Measurements from ENCODE around the gene SMC6. TPM values are rescaled to one million over a fixed set of nuclear protein-coding genes. Genes with fewer than 3 reads are reported as not detected.

SMC6 gene
- total and polyA plus RNA-seq, 8 donors, result 3.3 to 67.4 (median 13.4) TPM

DNA sequence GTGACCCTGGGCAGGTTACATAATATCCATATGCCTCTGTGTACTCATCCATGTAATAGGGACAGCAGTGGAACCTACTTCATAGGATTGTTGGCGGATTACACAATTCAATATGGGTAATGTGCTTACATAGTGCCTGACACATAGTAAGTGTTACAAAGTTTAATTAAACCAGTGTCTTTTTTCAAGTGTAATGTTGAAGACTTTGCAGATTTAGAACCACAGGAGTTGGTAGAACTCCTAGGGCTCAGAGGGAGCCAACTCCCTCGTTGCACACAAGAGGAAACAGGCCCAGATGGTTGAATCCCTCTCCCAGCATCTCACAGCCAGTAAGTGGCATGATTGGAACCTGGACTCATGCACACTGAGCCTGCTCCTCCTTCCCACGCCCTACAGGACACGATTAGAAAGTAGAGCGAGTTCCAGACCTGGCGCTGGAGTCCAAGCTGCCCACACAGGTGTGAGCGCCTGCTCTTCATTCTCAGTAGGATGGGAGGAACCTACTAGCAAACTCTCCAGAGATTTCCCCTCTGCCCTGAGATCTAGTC lies 115.3 kb downstream of the SMC6 start:
- DNase-seq, result no peak
- Histone ChIP-seq H3K27ac (no peak overlapping the region), H3K4me3 (no peak overlapping the region), H3K4me1 (no peaks in the 10 kb centered on the region), H3K9me3 (no peaks in the 10 kb centered on the region), H3K27me3 (no peaks in the 10 kb centered on the region), H3K36me3 (no peaks in the 10 kb centered on the region)
- 86 to 91% (median 87%) methylated on average over 7 of the region's 7 CpGs for WGBS, 5 donors
- TF ChIP-seq POLR2AphosphoS5 (IDR thresholded peaks at IDR 0.05) (no peak), EP300 (IDR thresholded peaks at IDR 0.05) (no peak), POLR2A (IDR thresholded peaks at IDR 0.05) (no peak)
- TF ChIP-seq, protein P1, sequence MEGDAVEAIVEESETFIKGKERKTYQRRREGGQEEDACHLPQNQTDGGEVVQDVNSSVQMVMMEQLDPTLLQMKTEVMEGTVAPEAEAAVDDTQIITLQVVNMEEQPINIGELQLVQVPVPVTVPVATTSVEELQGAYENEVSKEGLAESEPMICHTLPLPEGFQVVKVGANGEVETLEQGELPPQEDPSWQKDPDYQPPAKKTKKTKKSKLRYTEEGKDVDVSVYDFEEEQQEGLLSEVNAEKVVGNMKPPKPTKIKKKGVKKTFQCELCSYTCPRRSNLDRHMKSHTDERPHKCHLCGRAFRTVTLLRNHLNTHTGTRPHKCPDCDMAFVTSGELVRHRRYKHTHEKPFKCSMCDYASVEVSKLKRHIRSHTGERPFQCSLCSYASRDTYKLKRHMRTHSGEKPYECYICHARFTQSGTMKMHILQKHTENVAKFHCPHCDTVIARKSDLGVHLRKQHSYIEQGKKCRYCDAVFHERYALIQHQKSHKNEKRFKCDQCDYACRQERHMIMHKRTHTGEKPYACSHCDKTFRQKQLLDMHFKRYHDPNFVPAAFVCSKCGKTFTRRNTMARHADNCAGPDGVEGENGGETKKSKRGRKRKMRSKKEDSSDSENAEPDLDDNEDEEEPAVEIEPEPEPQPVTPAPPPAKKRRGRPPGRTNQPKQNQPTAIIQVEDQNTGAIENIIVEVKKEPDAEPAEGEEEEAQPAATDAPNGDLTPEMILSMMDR (IDR thresholded peaks at IDR 0.05), result no peak
- intact Hi-C loops (cut with DNase I; ENCODE audit: low total_unique reads), result no loop called here

DNA sequence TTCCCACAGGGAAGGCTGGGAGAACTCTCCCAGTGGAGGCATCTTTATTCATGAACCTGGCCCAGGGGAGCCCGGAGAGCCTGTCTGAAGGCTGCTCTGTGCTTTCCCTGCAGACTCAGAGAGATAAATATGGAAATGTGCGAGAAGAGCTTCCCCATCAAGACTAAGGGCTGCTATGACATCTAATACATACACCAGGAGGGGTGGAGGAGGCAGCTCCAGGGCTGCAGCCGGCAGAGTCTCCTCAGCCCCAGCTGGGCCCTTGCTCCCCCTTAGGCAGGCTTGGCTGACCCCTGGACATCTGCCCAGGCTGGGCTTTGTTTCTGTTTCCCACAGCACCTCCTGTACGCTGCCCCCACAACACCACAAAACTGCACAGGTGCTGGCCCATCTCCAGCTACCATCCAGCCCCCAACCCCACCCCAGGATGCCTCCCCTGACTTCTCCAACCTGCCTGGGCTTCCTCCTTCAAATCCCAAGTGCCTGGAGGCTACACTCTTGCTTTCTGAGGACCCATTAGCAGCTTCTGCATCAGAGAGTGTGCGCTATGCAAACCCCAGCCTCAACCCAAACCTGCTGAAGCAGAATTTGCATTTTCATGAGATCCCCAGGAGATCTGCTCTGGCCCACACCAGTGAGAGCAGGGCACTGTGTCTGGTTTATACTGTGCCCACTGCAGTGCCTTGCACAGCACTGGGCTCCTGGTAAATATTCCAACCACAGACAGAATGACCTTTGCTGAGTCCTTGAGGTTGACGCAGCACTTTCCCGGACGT lies 116.3 kb downstream of the SMC6 start:
- WGBS, 5 donors, result 51 to 73% (median 69%) methylated on average over 5 to 8 of the region's 8 CpGs
- Histone ChIP-seq H3K4me1 (no peaks in the 10 kb centered on the region), H3K9me3 (no peaks in the 10 kb centered on the region), H3K4me3 (no peak overlapping the region), H3K36me3 (no peaks in the 10 kb centered on the region), H3K27me3 (no peaks in the 10 kb centered on the region), H3K27ac (no peak overlapping the region)
- no peak for TF ChIP-seq POLR2AphosphoS5 (IDR thresholded peaks at IDR 0.05)
- no peak for TF ChIP-seq EP300 (IDR thresholded peaks at IDR 0.05)
- TF ChIP-seq, protein P1 (IDR thresholded peaks at IDR 0.05), result no peak
- TF ChIP-seq POLR2A (IDR thresholded peaks at IDR 0.05), result no peak
- intact Hi-C loops (cut with DNase I; ENCODE audit: low total_unique reads), result no loop called here
- no peak for DNase-seq

DNA sequence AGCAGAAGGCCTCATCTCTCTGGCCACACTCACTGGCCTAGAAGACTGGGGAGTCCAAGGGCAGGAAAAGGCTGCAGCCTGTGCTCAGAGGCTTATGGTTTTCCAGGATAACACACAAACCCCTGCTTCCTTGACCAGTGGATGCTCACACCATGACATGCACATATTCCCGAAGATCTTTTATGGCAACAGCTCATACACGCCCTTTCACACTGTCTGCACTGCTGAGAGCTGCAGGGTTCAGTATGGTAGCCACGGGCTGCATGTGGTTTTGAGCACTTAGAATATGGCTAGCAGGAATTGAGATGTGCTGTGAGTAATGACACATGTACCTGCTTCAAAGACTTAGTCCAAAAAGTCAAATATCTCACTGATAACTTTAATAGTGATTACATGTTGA lies 117.4 kb downstream of the SMC6 start:
- 88 to 97% (median 92%) methylated on average over 3 of the region's 3 CpGs for WGBS, 5 donors
- Histone ChIP-seq H3K27ac (no peak overlapping the region), H3K27me3 (no peaks in the 10 kb centered on the region), H3K4me1 (no peaks in the 10 kb centered on the region), H3K36me3 (no peaks in the 10 kb centered on the region), H3K4me3 (no peak overlapping the region), H3K9me3 (no peaks in the 10 kb centered on the region)
- no peak for DNase-seq
- intact Hi-C loops (cut with DNase I; ENCODE audit: low total_unique reads), result no loop called here
- TF ChIP-seq POLR2AphosphoS5 (IDR thresholded peaks at IDR 0.05) (no peak), POLR2A (IDR thresholded peaks at IDR 0.05) (no peak), EP300 (IDR thresholded peaks at IDR 0.05) (no peak)
- TF ChIP-seq, protein P1 (IDR thresholded peaks at IDR 0.05), result no peak

DNA sequence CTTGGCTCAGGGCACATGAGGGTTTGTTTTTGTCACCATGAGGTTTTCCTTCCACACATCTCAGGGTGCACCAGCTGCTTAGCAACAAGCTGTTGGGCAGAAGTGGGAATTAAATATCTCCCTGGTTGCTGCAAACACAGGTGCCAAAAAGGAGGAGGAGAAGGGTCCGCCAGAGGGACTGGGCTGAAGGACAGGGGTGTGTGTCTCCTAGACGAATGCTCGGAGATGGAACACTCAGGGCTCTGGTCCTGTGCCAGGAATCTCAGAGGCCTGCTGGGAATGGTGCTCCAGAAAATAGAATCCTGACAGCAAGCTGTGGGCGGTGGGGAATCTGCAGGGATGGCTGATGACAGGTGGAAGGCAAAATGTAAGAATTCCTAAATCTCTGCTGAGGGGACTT lies 118.6 kb downstream of the SMC6 start:
- peaks cover 0 to 1% (median 0%) of the 10 kb centered on the region in 4 donors for H3K9me3 ChIP-seq
- no peak for TF ChIP-seq EP300 (IDR thresholded peaks at IDR 0.05)
- TF ChIP-seq, protein P1 (IDR thresholded peaks at IDR 0.05), result no peak
- no peak for TF ChIP-seq POLR2AphosphoS5 (IDR thresholded peaks at IDR 0.05)
- TF ChIP-seq POLR2A (IDR thresholded peaks at IDR 0.05), result no peak
- H3K27me3 ChIP-seq, result no peaks in the 10 kb centered on the region
- H3K27ac ChIP-seq, result no peak overlapping the region
- intact Hi-C loops (cut with DNase I; ENCODE audit: low total_unique reads), result no loop called here
- 57 to 75% (median 73%) methylated on average over 4 of the region's 4 CpGs for WGBS, 5 donors
- no peak for DNase-seq
- no peaks in the 10 kb centered on the region for H3K36me3 ChIP-seq
- no peak overlapping the region for H3K4me3 ChIP-seq
- no peaks in the 10 kb centered on the region for H3K4me1 ChIP-seq
